Sigmoid colon (tissue), 7 donors: Measurements from ENCODE around the gene LY9. TPM values are rescaled to one million over a fixed set of nuclear protein-coding genes. Genes with fewer than 3 reads are reported as not detected.
"Not testable (repeated sequence)": the region's sequence is repeated elsewhere in the genome, so short reads cannot be mapped to it uniquely, and the experiment has no call there.

Experiments used
- DNase-seq: peaks from one replicate; pipeline ENCODE4 v3.0.0-alpha.2; 2019
- H3K27ac ChIP-seq, 4 donors: fragments of 200-600 bp; sonication (generic); one replicate each; pipeline ENCODE4 v1.5.1; 2016 to 2019; ENCODE audit warnings: mild to moderate bottlenecking in 1 of 4
- H3K27me3 ChIP-seq, 3 donors: fragments of 200-600 bp; sonication (generic); one replicate each; pipeline ENCODE4 v1.5.1; 2019; ENCODE audit warnings: mild to moderate bottlenecking in 1 of 3
- H3K36me3 ChIP-seq, 4 donors: fragments of 200-600 bp; sonication (generic); one replicate each; pipeline ENCODE4 v1.5.1; 2016 to 2019
- H3K4me1 ChIP-seq, 4 donors: fragments of 200-600 bp; sonication (generic); one replicate each; pipeline ENCODE4 v1.5.1; 2017 to 2019
- H3K4me3 ChIP-seq, 4 donors: fragments of 200-600 bp; sonication (generic); one replicate each; pipeline ENCODE4 v1.5.1; 2017 to 2019; ENCODE audit warnings: mild to moderate bottlenecking in 2 of 4, moderate library complexity in 1 of 4
- H3K9me3 ChIP-seq, 4 donors: fragments of 200-600 bp in 3 of 4; sonication (generic) in 3 of 4; one replicate each; pipeline versions ENCODE4 v1.5.1 to v1.6.1; 2013 to 2019
- CTCF ChIP-seq, 4 experiments: fragments of 450-650 bp in 3 of 4; fragments of 200-600 bp in 1 of 4; IDR thresholded peaks; one replicate each; pipeline ENCODE4 v1.5.1; 2016 to 2019; ENCODE audit warnings: antibody characterized with exemption in 4 of 4, mild to moderate bottlenecking in 3 of 4, moderate library complexity in 2 of 4
- EP300 ChIP-seq, 4 donors: sonication (generic); formaldehyde crosslinking; IDR thresholded peaks; one replicate each; pipeline ENCODE4 v1.6.1; 2017; ENCODE audit warnings: antibody characterized with exemption in 4 of 4
- POLR2A ChIP-seq, 2 donors: fragments of 450-650 bp; IDR thresholded peaks; one replicate each; pipeline ENCODE4 v1.6.1; 2016; ENCODE audit warnings: antibody characterized with exemption in 2 of 2, mild to moderate bottlenecking in 2 of 2, moderate library complexity in 2 of 2
- POLR2AphosphoS5 ChIP-seq, 4 donors: sonication (generic); formaldehyde crosslinking; IDR thresholded peaks; one replicate each; pipeline ENCODE4 v1.6.1; 2017; ENCODE audit warnings: antibody characterized with exemption in 4 of 4
- WGBS, 2 donors: extraction: QIAGEN DNeasy Blood & Tissue Kit; methylation state at CpG; one replicate each; pipeline ENCODE4 v1.1.7; 2013; 5-methylcytosine and 5-hydroxymethylcytosine counted together
- intact Hi-C: fragments of 100-400 bp; cut with DNase I; formaldehyde crosslinking; loops from one replicate; pipeline ENCODE4 v1.15.1; 2023
- polyA plus RNA-seq, 3 donors: library from polyadenylated mRNA; stranded (reverse); fragments of 200-250 nt; gene quantifications; one replicate each; pipeline ENCODE4 v1.2.3, GENCODE V29; 2013
- total RNA-seq, 4 donors: library from RNA; depleted of rRNA; stranded (reverse); fragments of >200 nt; gene quantifications; one replicate each; pipeline ENCODE4 v1.1.0, GENCODE V29; 2016
- donor health status: healthy with polysubstance abuse.
- donor health status: Bipolar disorder and iron deficiency.
- donor health status: healthy.

The LY9 gene
- total and polyA plus RNA-seq, 7 donors: under 0.01 to 12.8 (median 0.23) TPM; not detected in 2

DNA sequence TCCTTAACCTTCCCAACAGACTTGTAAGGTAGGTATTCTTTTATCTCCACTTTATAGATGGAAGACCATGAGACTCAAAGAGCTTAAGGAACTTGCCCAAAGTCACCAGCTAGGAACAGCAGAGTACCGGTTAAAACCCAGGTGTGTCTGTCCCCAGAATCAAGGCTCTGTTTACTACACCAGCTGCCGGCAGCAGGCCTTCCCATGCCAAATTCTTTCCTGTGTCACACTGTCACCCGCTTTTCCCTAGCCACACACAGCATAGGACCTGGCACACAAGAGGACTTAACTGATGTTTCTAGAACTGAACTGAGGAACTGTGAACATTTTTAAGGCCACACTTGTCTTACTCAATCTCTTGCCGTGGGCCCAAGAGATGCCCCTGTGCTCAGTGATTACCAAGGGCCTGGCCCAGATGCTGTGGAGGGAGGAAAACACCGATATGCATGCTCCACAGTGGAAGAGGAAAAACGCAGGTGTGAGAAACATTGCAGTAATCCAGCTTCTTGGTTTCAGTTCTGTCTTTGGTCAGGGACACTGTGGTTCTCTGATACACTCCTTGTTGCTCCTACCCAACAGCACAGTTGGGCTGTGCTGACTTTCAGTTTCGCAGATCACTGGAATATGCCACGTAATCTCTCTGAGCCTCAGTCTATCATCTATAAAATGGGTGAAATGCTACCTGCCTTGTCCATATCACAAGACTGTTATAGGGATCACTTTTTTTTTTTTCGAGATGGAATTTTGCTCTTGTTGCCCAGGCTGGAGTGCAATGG is 13.9 kb upstream of the LY9 start:
- intact Hi-C loops: no loop called here
- H3K27me3 ChIP-seq: no peaks in the 10 kb centered on the region
- no peak overlapping the region for H3K27ac ChIP-seq
- 32 to 55% methylated on average over 9 of the region's 9 CpGs for WGBS, 2 donors
- no peaks in the 10 kb centered on the region for H3K36me3 ChIP-seq
- no peak overlapping the region for H3K4me3 ChIP-seq
- no peaks in the 10 kb centered on the region for H3K4me1 ChIP-seq
- H3K9me3 ChIP-seq: no peaks in the 10 kb centered on the region
- TF ChIP-seq POLR2A (IDR thresholded peaks at IDR 0.05): no peak
- TF ChIP-seq POLR2AphosphoS5 (IDR thresholded peaks at IDR 0.05): no peak
- TF ChIP-seq EP300 (IDR thresholded peaks at IDR 0.05): no peak
- TF ChIP-seq CTCF (IDR thresholded peaks at IDR 0.05): no peak
- DNase-seq: no peak

GRCh38 chr1:160782988-160783765 is 12.8 kb upstream of the LY9 start:
- H3K27me3 ChIP-seq, H3K27ac ChIP-seq, H3K36me3 ChIP-seq, H3K4me3 ChIP-seq, H3K4me1 ChIP-seq, H3K9me3 ChIP-seq, DNase-seq, intact Hi-C loops: not testable (repeated sequence)
- WGBS, 2 donors: 36 to 73% methylated on average over 23 to 24 of the region's 25 CpGs

DNA sequence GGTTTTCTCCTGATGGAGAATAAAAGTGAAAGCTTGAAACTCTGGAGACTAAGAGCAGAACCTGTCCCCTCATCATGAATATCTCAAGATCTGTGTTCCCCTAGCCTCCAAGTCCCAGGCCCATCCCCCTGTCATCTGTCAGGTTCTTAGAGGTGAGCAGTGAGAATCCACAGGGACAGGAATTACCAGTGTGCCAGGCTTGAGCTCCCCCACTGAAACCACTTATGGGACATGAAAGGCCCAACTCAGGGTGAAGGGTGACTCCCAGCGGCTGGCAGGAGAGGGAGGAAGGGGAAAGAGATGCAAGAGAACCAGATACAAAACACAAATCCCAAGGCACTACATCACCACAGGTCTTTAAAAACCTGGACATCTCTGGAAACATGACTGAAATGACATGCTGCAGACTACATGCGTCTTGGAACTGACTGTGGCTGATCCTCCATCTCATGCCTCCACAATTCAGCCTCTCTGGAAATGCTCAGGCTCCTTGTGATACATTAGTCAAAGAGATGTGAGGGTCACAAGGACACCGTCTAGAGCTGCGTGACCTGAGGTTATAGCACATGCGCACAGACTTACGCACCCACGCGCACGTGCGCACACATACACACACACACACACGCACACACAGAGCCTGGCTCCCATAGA is 6.8 kb upstream of the LY9 start:
- TF ChIP-seq POLR2AphosphoS5 (IDR thresholded peaks at IDR 0.05): no peak
- TF ChIP-seq POLR2A (IDR thresholded peaks at IDR 0.05): no peak
- no peak for TF ChIP-seq CTCF (IDR thresholded peaks at IDR 0.05)
- no peak for TF ChIP-seq EP300 (IDR thresholded peaks at IDR 0.05)
- Histone ChIP-seq H3K36me3 (no peaks in the 10 kb centered on the region), H3K4me1 (no peaks in the 10 kb centered on the region), H3K4me3 (no peak overlapping the region), H3K27me3 (no peaks in the 10 kb centered on the region), H3K27ac (no peak overlapping the region), H3K9me3 (no peaks in the 10 kb centered on the region)
- DNase-seq: no peak
- intact Hi-C loops: no loop called here
- 95 to 96% methylated on average over 11 of the region's 11 CpGs for WGBS, 2 donors

DNA sequence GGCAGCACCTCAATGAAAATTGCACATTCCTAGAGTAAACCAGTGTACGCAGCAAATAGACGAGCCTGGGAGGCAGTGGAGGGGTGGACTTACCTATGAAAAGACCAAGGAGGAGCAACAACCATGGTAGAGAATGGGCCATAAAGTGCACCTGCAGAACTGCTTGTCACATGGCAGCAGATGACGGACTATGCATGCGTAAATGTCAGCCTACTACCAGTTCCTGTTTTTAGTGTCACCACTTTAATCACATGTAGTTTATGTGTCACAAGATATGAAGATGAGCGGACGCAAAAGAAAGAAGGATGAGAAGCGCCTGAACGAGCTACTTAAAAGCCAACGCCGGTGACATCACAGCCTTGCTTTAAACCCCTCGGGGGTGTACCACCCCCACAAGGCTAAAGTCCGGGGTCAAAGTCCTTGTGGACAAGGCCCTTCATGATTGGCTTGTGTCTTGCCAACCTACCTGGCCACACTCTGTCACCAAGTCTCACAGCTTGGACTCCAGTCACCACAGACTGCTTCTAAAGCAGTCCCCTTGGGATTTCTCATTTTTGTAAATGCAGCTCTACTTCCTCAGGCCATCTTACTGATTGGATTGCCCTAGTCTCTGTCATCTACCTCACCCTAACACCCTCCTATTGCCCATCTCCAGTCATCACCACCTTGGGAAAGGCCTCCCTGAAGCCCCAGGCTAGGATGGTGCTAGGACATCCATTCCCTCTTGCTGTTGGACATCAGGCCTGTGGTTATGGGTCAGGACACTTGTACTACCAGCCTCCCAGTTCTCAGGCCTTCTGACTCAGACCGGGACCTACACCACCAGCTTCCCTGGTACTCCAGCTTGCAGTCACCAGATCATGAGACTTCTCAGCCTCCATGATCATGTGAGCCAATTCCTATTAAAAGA is 6.0 kb upstream of the LY9 start:
- Histone ChIP-seq H3K4me1 (no peaks in the 10 kb centered on the region), H3K4me3 (no peak overlapping the region), H3K36me3 (no peaks in the 10 kb centered on the region), H3K27ac (no peak overlapping the region), H3K27me3 (no peaks in the 10 kb centered on the region), H3K9me3 (no peaks in the 10 kb centered on the region)
- DNase-seq: no peak
- no peak for TF ChIP-seq POLR2A (IDR thresholded peaks at IDR 0.05)
- TF ChIP-seq CTCF (IDR thresholded peaks at IDR 0.05): no peak
- TF ChIP-seq EP300 (IDR thresholded peaks at IDR 0.05): no peak
- no peak for TF ChIP-seq POLR2AphosphoS5 (IDR thresholded peaks at IDR 0.05)
- intact Hi-C loops: no loop called here
- 72 to 73% methylated on average over 13 of the region's 13 CpGs for WGBS, 2 donors
